Chondrocyte (in vitro differentiated cells): ENCODE results near the gene MYDGF. TPM values are rescaled to one million over a fixed set of nuclear protein-coding genes. Genes with fewer than 3 reads are reported as not detected.
A peak's percentile ranks its signal among the peaks of the same experiment; 100 is the strongest.

Experiments used
- DNase-seq: peaks from one replicate; pipeline ENCODE4 v3.0.0; 2021; ENCODE audit warnings: mixed read lengths, low spot score
- H3K27ac Mint-ChIP-seq: one replicate; pipeline ENCODE4 v1.8.0; 2021; ENCODE audit warnings: mild to moderate bottlenecking, moderate library complexity, mixed read lengths; ENCODE audit not compliant: unreplicated experiment
- H3K27me3 Mint-ChIP-seq: 2 replicates; pipeline ENCODE4 v1.8.0; 2021; ENCODE audit warnings: low read depth, mixed read lengths
- H3K36me3 Mint-ChIP-seq: 2 replicates; pipeline ENCODE4 v1.8.0; 2021; ENCODE audit warnings: low read depth, mixed read lengths
- H3K4me1 Mint-ChIP-seq: 2 replicates; pipeline ENCODE4 v1.8.0; 2021; ENCODE audit warnings: low read depth, mild to moderate bottlenecking, mixed read lengths
- H3K4me3 Mint-ChIP-seq: one replicate; pipeline ENCODE4 v1.8.0; 2021; ENCODE audit warnings: mild to moderate bottlenecking, moderate library complexity, mixed read lengths; ENCODE audit not compliant: unreplicated experiment
- H3K9me3 Mint-ChIP-seq: 2 replicates; pipeline ENCODE4 v1.8.0; 2021; ENCODE audit warnings: low read depth, mixed read lengths
- long read RNA-seq: library from polyadenylated mRNA; stranded (forward); transcript quantifications from one replicate; pipeline ENCODE4 v2.0.0, GENCODE V29; 2021
- total RNA-seq: library from RNA; stranded (reverse); gene quantifications from 3 replicates; pipeline ENCODE4 v1.2.1, GENCODE V29; 2021
- TF ChIP-seq, protein P1 (sequence below): fragments of 200-600 bp; sonication (generic); IDR thresholded peaks from 2 replicates; pipeline ENCODE4 v1.5.0; 2021; ENCODE audit warnings: antibody characterized with exemption, mild to moderate bottlenecking, moderate library complexity

Gene MYDGF
- 124 to 130 TPM (median 124 TPM) in 3 replicates for total RNA-seq
- long read RNA-seq, transcript MYDGF-201 (6 exons, 1,018 nt): major isoform, 298 of 488 reads
- long read RNA-seq, partial matches to known transcripts: 0 of 488 reads
- long read RNA-seq, other reads (novel, unspliced or antisense): 188 of 488 reads

DNA sequence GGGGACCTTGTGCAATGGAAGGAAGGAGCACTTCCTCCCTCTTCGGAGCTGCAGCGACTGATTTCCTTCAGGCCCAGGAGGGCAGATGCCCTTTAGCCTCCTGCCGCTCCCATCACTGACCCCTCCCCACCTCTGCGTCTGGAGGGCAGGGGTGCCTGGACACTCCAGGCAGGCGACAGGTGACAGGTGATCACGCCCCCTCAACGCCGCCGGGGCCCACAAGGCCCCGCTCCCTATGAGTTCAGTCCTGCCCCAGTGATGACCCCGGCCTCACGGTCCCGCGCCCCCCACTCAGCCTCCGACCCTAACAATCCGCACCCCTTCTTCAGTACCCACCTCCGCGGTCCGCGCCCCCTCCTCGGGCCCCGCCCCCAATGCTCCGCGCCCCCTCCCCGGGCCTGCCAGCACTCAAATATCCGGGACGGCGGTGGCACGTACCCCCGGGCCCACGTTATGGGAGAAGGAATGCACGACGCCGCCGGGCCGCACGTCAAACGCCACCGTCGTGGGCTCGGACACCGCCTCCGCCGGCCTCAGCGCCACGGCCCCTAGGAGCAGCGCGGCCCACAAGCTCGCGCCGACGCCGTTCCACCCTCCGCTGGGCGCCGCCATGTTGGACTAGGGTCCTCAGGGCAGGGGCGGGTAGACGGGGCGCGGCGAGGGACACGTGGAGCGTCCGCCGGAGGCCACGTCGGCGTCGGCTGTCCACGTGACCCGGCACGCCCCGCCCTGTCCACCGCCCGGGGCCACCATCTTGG, at the start of gene MYDGF:
MYDGF (minus strand) TSS at position 620 of the 758 bp plus-strand sequence; CDS start at position 612, 8 bp downstream.
- DNase-seq: no peak
- Mint-ChIP-seq H3K4me3 (peak within 1 kb of the TSS; percentile 86), H3K4me1 (peaks cover 17% of the 10 kb centered on the region), H3K27ac (peak within 1 kb of the TSS; percentile 91), H3K36me3 (peaks cover 5% of the 10 kb centered on the region), H3K27me3 (no peaks in the 10 kb centered on the region), H3K9me3 (no peaks in the 10 kb centered on the region)
- TF ChIP-seq, protein P1, sequence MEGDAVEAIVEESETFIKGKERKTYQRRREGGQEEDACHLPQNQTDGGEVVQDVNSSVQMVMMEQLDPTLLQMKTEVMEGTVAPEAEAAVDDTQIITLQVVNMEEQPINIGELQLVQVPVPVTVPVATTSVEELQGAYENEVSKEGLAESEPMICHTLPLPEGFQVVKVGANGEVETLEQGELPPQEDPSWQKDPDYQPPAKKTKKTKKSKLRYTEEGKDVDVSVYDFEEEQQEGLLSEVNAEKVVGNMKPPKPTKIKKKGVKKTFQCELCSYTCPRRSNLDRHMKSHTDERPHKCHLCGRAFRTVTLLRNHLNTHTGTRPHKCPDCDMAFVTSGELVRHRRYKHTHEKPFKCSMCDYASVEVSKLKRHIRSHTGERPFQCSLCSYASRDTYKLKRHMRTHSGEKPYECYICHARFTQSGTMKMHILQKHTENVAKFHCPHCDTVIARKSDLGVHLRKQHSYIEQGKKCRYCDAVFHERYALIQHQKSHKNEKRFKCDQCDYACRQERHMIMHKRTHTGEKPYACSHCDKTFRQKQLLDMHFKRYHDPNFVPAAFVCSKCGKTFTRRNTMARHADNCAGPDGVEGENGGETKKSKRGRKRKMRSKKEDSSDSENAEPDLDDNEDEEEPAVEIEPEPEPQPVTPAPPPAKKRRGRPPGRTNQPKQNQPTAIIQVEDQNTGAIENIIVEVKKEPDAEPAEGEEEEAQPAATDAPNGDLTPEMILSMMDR: no peak

DNA sequence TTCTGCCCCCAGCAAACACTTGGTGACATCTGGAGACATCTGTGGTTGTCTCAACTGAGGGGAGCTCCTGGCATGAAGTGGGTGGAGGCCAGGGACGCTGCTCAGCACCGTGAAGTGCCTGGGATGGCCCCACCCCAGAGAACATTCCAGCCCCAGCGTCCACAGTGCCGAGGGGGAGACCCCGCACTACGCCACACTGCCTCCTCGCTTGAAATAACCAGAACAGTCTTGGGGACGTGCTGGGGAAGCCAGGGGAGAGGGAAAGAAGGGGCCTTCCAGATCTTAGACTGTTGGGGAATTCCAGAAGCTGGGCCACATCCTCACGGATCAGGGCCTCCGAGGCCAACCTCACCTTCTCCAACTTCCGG, 49.3 kb upstream of the MYDGF start:
- Mint-ChIP-seq H3K27ac (no peak overlapping the region), H3K27me3 (no peaks in the 10 kb centered on the region), H3K9me3 (no peaks in the 10 kb centered on the region), H3K4me3 (no peak overlapping the region), H3K4me1 (peaks cover 54% of the 10 kb centered on the region), H3K36me3 (peaks cover 7% of the 10 kb centered on the region)
- no peak for DNase-seq
- TF ChIP-seq, protein P1: no peak

GRCh38 chr19:4717966-4718701, 48.0 kb upstream of the MYDGF start:
- peak overlapping the region; percentile 83 for H3K27ac Mint-ChIP-seq
- no peak for DNase-seq
- H3K9me3 Mint-ChIP-seq: no peaks in the 10 kb centered on the region
- H3K36me3 Mint-ChIP-seq: peaks cover 11% of the 10 kb centered on the region
- H3K4me1 Mint-ChIP-seq: peaks cover 67% of the 10 kb centered on the region
- TF ChIP-seq, protein P1: no peak
- H3K4me3 Mint-ChIP-seq: no peak overlapping the region
- H3K27me3 Mint-ChIP-seq: no peaks in the 10 kb centered on the region

GRCh38 chr19:4717191-4717965, 47.2 kb upstream of the MYDGF start:
- Mint-ChIP-seq H3K9me3 (no peaks in the 10 kb centered on the region), H3K27ac (peak overlapping the region; percentile 83), H3K4me1 (peaks cover 62% of the 10 kb centered on the region), H3K36me3 (peaks cover 14% of the 10 kb centered on the region), H3K27me3 (no peaks in the 10 kb centered on the region), H3K4me3 (peak overlapping the region; percentile 26)
- TF ChIP-seq, protein P1: no peak
- no peak for DNase-seq
